Raji (cell line): ENCODE data around the gene PCDHGC4.

Source experiments
- POLR2A ChIP-seq: IDR thresholded peaks from 2 replicates; pipeline ENCODE4 v1.6.1; 2011; ENCODE audit warnings: low read depth, low read length, control low read depth; ENCODE audit not compliant: insufficient read depth

PCDHGC4 gene

GRCh38 chr5:141484641-141485311 is at the start of gene PCDHGC4:
Gene PCDHGC4 (plus strand): TSS chr5:141485030. CDS start chr5:141485174, 144 bp downstream.
- no peak for TF ChIP-seq POLR2A

DNA sequence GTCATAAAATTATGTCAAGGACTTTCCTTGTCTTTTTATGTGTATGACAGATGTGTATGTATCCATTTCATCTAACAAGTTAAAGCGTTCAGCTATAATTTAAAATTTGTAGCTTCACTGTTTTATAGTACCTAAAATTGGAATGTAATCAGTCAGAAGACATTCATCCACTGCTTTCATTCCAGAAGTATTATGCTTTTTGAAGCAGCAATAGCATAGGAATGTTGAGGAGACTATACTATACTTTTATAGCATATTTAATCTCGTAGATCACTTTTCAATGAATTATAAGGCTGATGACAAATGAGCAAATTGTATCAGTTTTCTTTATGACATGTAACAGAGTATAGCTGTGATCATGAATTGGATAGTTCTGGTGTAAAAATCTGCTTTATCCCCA is 47.6 kb upstream of the PCDHGC4 start:
- no peak for TF ChIP-seq POLR2A

DNA sequence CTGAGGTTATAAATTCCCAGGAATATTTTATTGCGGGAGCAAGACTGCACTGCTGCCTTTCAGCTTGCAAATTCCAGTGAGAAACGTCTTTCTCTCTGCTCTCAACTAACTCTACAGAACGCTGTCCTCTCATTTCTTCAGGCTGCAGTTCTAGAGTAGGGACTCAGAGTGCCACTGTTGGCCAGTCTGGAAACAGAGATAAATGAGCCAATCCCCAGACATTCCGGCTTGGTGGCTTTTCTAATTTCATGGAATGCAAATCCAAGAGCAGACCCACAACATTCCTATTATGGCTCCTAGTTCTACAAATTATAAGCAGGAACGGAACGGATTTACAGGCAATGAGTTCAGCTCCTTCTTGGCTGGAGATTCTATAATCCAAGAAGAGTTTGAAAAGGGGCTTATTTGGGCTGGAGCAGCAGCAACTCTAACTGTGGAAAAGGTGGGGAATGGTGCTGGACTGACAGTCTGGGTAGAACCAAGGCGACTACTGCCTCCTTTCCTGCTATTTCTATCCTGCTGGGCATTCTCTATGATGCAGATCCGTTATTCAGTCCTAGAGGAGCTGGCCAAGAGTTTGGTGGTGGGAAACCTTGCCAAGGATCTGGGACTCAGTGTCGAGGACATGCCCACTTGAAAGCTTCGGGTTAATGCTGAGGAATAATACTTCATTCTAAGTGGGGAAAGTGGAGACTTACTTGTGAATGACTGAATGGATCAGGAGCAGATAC is 45.3 kb upstream of the PCDHGC4 start:
- TF ChIP-seq POLR2A, result no peak

GRCh38 chr5:141440341-141440740 is 44.5 kb upstream of the PCDHGC4 start:
- no peak for TF ChIP-seq POLR2A

DNA sequence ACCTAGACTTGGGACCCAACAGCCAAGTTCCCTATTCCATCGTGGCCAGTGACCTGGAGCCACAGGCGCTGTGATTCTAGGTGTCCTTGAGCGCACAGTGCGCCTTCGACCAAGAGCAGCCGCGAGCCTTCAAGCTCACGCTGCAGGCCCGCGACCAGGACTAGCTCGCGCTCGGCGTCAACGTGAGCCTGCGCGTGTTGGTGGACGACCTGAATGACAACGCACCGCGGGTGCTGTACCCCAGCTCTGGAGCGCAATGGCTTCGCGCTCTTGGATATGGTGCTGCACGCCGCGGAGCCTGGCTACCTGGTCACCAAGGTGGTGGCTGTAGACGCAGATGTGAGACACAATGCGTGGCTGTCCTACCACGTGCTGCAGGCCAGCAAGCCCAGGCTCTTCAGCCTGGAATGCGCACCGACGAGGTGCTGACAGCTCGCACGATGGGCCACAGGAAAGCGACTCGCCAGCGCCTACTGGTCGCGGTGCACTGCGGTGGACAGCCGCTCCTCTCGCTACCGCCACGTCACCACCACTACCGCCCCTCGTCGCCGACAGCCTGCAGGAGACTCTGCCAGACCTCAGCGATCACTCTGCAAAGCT is 43.2 kb upstream of the PCDHGC4 start:
- TF ChIP-seq POLR2A, result no peak

- no peak for TF ChIP-seq POLR2A
Measured at GRCh38 chr5:141465351-141465750, 19.5 kb upstream of the PCDHGC4 start.

DNA sequence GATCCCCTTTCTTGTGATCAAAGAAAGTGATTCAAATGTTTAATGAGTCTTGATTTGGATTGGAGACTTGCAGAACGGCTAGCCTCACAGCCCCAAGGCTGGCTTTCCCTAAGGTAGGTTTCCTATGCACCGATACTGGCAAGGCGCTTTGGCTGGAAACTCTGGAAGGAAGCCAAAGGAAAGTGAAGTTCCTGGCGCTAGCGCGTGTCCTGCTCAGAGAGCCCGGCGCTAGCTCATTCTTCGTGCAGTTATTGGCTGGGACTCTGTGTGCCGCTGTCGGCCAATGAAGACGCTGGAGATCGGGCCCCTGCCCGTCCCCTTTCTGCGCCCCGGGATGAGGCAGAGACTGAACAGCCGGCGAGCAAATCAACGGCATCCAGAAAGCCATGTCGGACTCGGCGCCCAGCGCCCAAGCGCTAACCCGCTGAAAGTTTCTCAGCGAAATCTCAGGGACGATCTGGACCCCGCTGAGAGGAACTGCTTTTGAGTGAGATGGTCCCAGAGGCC is 9.2 kb upstream of the PCDHGC4 start, which contains the start of gene PCDHGC3:
PCDHGC3 (plus strand) TSS at position 342 of the 507 bp plus-strand sequence; CDS start at position 493, 151 bp downstream.
- peak; percentile 52; the same call in 1 of the 2 replicates for TF ChIP-seq POLR2A

GRCh38 chr5:141476132-141476911 is 8.5 kb upstream of the PCDHGC4 start:
- no peak for TF ChIP-seq POLR2A

- no peak for TF ChIP-seq POLR2A
Measured at GRCh38 chr5:141477044-141477575, 7.7 kb upstream of the PCDHGC4 start.

DNA sequence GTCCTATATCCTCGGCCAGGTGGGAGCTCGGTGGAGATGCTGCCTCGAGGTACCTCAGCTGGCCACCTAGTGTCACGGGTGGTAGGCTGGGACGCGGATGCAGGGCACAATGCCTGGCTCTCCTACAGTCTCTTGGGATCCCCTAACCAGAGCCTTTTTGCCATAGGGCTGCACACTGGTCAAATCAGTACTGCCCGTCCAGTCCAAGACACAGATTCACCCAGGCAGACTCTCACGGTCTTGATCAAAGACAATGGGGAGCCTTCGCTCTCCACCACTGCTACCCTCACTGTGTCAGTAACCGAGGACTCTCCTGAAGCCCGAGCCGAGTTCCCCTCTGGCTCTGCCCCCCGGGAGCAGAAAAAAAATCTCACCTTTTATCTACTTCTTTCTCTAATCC is 7.0 kb upstream of the PCDHGC4 start:
- no peak for TF ChIP-seq POLR2A

DNA sequence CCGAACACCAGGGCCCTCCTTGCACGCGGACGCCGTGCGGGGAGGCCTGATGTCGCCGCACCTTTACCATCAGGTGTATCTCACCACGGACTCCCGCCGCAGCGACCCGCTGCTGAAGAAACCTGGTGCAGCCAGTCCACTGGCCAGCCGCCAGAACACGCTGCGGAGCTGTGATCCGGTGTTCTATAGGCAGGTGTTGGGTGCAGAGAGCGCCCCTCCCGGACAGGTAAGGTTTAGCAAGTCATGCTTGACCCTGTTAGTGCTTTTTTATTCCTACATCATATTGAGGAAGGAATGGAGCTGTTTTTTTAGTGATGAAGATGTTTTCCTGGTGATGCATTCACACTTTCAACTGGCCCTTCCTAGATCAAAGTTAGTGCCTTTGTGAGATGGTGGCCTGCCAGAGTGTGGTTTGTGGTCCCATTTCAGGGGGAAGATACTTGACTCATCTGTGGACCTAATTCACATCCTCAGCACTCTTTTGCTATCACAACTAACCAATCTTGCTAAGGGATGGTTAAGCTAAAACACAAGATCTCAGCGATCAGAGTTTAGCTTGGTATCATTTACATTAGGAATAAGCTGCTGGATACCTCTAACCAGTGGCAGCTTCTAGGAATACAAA is 6.4 kb upstream of the PCDHGC4 start:
- no peak for TF ChIP-seq POLR2A

DNA sequence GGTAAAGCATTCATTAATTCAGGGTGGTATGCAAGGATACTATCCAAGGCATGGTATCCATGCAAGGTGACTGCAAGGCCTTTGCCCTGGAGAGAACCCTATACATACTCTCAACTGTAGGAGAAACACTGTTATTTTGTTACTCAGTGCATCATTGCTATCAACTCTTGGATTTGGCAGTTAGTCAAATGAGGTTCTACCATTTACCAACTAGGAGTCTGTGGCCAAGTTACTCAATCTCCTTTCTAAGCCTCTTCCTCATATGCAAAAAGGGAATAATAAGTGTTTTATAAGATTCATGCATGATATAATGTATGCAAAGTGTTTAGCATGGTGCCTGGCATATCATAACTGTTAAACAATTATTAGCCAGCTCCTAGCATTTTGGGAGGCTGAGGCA is 5.1 kb upstream of the PCDHGC4 start:
- TF ChIP-seq POLR2A, result peak; percentile 50; the same call in 1 of the 2 replicates

GRCh38 chr5:141483902-141484301 is 928 bp upstream of the PCDHGC4 start:
- TF ChIP-seq POLR2A, result no peak

DNA sequence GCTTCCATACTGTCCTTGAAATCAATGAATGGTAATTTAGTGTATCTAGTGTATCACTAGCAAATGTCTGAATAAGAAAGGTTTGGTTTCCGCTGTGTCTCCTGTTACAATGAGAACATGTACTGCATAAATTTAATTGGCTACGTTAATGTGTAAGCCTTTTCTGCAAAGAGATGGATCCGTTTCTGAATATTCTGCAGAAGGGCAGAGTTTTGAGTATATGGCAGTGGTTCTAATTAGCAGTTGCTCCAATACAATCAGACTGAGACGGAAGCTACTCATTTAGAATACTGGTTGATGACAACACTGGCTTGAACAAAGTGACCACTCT is 555 bp upstream of the PCDHGC4 start:
- TF ChIP-seq POLR2A, result no peak
